Stimulated activated naive CD4-positive, alpha-beta T cell (primary cell): ENCODE data around the gene JAZF1.

ENCODE experiments used
- DNase-seq, 6 experiments: peaks; one replicate each; lab custom pipeline; 2025; lab: John Stamatoyannopoulos, UW

Gene JAZF1

DNA sequence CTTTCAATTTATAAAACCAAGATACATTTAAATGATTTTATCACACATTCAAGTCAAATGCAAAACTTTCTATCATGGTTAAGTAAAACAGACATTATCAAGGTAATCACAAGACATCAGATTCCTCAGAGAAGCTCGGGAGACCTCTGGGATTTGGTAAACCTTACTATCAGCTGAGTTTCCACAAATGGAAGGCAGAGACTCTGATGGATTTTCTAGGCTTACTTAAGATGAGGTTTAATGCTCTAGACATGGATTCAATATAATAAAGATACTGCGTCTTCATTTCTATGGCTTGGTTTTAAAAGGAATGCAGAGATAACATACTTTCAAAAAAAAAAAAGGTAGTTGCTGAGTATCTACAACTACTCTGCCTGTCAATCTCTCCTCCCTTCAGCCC is 171.7 kb downstream of the JAZF1 start:
- no peak for DNase-seq

DNA sequence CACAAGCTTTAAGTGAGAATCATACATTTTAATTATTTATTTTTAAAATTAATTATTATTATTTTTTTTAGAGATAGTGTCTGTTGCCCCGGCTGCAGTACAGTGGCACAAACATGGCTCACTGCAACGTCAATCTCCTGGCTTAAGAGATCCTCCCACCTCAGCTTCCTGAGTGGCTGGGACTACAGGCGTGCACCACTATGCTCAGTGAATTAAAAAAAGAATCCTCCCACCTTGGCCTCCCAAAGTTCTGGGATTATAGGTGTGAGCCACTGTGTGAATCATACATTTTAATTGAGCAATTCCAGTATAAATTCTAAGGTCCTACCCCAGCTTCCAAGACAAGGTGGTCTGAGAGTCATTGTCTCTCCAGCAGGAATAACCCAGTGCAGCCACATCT is 172.4 kb downstream of the JAZF1 start:
- no peak for DNase-seq

DNA sequence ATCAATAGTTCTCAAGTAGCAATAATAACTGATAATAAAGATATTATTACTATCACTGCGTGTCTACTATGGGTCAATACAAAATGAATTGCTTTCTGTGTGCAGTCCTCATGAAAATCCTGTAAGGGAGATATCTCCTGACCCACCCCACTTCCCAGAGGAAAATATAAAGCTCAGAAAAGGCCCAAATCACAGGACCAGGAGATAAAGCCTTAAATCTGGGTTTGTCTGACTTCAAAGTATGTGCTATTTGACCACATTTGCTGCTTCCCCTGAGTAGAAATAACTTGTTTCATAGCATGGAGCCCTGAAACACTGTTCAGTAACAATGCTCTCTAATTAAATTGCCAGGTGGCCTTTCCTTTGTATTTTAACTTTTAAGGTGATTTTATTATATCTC is 174.1 kb downstream of the JAZF1 start:
- no peak for DNase-seq

DNA sequence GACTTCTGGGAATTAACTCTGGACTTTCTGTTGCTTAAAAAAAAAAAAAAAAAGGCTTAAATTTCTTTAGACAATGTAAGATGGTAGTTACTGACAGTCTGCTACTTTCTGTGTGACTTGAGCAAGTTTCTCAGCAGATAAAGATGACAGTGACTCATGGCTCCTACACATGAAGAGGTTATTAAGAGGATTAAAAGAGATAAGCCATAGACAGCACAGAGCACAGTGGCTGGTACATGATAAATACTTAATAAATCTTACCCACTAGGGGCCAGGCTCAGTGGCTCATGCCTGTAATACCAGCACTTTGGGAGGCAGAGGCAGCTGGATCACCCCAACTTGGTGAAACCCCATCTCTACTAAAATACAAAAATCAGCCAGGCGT is 174.8 kb downstream of the JAZF1 start:
- no peak for DNase-seq

DNA sequence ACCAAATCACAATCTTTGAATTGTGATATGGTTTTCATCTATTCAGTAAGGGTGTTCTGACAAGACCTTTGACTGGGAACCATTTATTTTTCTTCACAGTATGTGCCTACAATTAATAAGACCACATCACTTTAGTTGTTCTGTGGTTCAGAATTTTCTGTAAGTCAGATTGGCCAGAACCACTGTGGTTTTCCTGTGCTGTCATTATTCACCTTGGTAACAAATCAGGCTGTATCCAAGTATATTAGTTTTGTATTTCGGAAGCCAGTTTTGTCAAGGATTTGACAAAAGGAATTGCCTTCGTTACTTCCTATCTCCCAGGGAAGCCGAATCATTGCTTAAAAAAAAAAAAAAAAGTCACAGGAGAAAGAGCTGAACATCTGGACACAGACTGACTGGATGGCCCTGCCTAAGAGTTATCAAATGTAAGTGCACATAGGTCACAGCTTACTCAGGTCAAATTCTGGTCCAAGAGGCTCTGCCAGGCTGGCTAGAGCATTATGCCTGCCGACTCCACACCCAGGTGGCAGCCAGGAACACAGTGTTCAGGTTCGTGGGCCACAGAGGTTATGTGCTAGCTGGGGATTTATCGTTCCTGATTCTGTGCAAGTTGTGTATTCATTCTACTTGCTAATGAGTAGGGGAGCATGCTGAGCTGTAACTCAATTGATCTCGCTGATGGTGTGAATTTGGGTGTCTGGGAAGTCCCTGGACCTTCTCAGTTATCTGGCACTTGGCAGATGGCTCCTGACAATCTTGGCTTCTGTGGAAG is 175.3 kb downstream of the JAZF1 start:
- DNase-seq: no peak

DNA sequence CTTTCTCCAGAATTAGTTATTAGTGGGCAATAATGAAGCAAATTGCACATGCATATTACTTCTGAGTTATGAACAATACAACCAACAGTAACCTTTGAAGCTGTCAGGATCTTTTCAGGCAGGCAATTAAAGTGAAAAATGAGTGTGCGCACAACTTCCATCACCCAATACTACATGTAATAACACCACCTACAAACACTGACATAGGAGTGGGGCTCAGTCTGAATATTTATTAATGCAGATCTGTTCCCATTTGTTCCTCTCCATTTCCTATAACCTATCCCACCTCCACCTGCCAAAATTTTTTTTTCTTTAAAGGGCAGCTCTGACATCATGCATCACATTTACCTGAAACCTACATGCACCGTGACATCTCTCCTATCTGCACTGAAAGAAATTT is 177.2 kb downstream of the JAZF1 start:
- no peak for DNase-seq

DNA sequence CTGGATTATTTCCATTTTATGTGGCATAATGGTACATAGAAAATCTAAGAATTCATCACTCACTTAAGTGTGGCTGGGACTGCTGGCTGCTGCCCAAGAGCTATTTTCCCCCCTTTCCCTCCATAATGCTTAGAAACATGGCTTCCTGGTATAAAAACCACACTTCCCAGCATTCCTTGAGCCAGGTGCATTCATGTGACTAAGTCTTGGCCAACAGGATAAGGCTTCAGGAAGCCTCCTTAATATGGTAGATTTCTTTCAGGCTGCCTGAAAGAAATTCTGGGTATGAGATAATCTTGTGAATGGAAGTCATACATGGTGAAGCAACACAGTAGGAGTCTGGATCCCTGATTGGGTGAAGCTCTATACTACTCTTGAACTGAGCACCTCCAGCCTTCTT is 178.0 kb downstream of the JAZF1 start:
- DNase-seq: no peak

DNA sequence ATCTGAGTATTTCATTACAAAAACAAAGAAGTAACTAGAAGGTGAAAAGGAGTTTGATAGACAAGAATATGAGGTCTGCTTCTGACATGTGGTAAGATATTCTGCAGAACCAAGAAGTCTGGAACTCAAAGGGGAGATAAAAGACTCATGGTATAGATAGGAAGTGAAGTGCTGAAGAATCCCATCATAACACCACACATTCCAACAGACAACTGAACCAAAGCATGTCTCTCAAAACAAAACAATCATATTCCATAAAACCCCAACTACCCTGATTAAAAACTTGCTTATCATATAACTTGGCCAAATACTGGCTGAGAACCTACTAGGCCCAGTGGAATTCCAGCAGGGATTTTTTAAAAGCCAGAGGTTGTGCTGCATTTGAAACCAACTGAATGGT is 178.7 kb downstream of the JAZF1 start:
- DNase-seq: no peak

DNA sequence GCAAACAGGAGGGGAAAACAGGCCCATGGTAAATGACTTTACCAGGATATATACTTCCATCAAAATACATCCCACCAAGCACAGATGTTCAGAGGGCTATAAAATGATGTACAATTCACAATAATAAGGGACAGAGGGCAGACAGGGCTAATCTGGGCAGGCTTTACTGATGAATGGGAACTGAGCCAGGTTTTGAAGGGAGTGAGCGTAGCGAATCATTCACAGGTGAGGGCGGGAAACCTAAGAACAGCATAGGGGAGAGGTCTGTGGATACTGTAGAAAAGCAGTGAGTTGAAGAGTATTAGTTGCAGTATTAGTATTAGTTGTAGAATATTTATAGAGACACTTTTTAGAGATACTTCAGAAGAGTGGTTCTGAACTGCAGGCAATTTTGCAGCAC is 180.8 kb downstream of the JAZF1 start:
- DNase-seq: no peak

DNA sequence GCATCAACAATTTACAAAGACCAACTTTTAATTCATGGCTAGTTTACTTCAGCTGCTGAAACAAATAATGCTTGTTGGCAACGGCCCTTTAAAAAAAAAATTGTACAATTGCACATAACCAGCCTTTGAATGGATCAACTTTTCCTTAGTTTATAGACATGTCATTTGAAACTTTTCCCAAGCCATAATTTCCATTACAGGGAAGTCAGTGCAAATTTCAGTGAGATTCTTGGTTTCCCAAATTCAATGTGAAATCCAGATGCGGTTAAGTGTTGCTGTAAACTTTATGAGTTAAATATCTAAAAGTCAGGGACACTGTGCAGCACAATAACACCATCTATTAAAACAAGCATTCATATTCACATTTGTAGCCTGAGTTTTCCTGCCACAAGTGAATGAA is 182.2 kb downstream of the JAZF1 start:
- no peak for DNase-seq

DNA sequence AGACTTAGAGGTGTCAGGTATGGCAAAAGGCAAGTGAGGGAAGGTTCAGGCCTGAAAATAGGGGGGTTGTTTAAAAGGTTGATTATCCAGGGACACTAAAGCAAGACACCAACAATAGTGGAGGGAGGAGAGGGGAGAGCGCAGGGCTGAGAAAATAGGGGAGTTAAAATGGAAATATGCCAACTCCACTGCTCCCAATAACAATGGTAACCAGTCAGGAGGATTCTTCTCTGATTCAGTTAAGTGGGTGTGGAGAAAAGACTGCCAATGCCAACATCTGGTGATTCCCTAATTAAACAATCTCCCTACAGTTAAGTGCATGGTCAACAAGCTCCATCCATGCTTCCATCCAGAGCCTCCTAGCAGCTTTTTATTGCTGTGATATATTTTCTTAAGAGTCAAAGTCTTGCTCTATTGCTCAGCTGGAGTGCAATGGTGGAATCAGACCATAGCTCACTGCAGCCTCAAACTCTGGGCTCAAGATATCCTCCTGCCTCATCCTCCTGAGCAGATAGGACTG is 183.3 kb downstream of the JAZF1 start:
- DNase-seq: no peak

DNA sequence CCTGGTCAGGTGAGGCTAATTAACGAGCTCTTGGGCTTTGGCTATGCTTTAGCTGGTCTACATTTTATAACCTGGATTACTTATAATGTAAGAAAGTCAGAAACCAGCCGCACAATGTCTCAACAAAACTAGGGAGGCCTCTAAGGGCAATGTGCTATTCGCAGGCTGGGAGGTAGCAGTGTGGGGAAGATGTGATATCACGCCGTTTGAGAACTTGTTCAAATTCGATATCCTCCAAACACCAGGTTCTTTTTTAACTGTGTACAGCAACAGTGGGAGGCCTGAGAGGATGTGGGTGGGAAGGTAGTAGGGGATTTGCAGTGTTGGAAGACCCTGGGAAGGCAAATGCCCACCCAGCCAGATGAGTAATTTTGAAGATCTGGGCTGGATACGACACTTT is 184.5 kb downstream of the JAZF1 start:
- DNase-seq: no peak

DNA sequence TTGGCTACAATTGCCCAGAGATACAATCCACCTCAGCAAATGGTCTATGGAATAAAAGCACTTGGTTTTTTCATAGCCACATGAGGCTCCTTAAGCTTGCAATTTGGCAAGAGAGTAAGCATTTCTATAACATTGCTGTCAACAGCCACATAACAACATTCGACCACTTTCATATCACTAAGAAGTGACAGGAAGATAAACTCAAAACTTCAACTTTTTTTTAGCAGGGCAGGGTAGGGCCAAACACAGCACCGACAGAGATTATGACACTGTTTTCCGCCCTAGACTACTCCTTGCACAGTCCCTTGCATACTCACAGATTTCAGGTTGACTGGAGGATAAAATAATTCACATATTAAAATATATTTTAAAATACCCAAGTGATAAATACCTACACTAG is 185.4 kb downstream of the JAZF1 start:
- DNase-seq: no peak

DNA sequence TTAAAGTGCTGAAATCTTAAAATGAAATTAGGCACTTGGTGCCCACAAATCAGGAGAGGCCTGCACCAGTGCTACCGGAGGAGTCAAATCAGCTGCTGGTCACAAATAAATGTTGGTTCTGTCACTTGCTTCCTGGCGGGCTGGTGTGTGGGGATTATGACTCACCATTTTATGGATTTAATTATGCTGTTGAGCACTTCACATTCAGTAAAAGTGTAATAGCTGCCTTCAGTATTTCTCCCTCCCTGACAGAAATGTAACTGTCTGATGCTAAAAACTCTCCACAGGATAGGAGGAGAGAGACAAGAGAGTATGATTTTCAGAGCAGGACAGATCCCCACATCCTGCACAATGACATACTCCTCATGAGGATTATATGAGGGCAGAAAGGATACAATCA is 186.0 kb downstream of the JAZF1 start:
- DNase-seq: no peak

DNA sequence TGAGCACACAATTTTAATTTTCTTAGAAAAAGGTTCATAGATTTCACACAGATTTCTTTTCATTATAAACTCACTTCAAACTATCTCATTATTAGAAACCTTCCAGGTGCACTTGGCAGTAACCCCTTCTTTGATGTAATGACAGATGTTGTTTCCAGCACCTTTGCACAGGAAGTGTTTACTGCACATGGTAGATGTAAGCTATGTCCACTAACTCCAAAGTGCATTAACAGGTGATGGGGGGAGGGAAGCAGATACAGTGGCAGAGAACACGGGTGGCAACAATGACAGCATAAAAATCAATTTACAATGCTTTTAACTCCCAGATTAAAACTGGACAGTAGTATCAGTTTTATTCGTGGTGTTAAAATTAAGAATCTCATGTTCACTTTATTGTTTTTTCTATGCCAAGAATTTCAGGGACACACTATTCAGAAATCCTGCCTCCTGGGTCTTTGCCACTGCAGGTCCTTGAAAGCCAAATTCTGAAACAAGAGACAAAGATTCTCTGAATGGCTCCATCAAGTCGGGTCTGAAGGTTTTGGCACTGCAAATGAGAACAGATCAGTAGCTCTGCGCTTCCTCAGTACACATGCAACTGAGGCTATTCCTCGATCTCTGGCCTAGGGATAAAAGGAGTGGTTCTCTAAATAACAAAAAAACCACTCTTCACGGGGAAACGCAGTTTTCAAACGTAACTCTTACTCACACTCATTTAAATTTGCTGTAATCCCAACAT is 187.7 kb downstream of the JAZF1 start:
- no peak for DNase-seq

DNA sequence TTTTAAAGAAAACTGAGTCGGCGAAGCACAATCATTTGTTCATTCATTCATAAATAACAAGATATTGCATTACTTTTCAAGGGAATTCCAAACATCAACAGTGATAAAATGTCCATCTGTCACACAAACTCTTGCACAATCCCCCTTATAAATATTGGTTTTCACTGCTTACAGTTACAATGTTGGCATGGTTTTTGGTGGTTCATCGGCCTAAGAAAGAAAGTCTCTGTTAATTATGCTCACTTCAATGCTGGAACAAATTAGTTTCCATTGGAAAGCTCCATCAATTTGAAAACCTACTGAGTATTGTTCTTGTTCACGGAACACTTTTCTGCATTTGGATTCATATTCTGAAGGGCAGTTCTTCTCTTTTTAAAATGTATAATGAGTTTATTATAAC is 188.5 kb downstream of the JAZF1 start:
- no peak for DNase-seq

DNA sequence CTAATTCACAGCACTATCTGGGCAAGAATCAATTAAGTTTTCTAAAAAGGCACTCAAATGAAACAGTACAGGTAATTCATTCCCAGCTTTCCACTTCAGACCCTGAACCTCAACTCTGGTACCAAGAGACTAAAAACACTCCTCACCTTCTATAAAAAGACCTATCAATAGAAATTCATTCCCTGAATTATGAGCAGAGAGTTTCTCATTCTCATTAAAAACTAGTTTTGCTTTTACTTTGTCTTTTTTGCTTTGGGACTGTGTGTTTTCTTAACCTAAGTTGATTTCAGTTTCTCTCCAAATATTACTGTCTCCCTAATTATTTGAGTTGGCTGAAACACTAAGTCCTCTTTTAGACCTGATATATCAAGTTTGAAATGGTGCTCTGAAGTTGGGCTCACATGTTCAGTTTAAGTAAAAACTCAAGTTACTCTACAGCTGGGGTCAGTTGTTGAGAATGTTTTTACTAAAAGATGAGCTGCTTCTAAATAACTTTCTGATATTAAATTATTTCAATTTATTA is 189.5 kb downstream of the JAZF1 start:
- DNase-seq: no peak

DNA sequence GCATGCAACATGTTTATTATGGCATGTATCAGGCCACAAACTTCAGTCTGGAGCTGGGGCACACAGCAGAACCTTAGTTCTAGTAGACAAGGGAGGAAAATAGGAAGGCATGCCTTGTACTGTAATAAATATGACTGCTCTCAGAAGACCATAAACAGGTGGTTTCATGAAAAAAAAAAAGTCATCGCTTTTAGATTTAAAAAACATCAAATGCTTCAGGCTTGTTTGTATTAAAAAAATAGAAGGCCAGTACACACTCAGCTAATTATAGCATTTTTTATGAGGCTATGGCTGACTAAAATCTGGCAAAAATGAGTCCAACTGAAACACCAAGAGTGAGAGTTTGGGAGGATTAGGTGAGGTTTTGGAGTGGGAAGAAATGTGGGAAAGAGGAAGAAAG is 204.1 kb downstream of the JAZF1 start:
- no peak for DNase-seq

DNA sequence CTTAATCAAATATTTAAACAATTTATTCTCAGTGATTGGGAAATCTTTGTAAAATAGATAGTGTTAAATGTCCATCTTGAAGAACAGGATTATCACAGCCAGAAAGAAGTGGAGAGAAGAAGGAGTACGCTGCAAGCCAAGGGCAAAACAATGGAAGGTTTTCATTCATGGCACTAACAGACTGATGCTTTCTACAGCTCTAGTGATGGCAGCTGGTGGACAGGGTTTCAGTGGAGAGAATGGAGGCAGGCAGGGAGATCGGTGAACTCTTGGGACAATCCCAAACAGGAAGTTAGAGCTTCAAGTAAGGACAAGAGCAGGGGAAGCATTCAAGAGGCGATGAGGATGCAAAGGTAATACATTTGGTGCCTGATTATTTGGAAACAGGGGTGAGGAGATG is 207.0 kb downstream of the JAZF1 start:
- DNase-seq: no peak

DNA sequence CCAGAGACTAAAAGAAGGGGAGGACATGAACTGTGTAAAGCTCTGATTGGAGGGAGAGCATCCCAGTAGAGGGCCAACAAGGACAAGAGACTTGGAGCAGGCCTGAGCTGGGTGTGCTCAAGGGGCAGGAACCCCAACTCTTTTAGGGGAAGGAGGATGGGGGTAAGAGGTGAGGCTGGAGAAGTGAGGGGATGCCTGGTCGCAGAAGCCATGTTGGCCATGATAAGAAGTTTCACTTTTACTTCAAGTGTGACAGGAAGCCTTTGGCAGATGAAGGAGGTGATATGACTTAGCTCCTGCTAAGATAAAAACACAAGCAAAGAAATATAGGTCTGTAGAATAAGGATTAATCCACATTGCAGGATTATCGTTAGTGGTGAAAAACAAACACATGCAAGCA is 208.3 kb downstream of the JAZF1 start:
- DNase-seq: peak in 3 of 6 experiments; percentile 12 to 61 (median 47)

DNA sequence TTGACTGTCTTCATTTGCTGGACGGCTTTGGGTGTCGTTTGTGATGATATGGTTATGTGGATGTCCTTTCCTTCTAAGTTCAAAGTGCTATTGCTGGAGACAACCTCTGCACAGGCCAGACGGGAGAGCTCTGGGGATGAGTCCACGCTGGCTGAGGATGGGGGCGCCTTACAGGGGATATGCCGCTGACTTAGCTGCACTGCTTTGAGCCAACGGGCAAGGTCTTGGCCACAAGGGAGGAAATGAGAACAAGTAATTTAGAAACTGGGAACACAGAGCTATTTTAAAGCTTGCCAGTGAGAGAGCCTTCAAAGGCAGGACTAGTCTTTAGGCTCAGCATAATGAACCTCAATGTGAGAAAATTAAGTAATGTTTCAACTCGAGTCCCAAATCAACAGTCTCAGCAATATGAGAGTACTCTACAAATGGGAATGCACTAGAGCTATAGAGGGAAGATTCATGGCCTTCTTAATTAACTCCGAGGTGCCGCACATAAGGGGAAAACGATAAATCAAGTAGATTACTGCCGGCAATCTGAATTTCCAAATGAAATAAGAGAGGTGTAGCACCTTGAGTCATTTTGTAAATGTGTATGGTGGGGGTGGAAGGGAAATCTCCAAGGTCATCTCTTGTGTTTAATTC is 209.3 kb downstream of the JAZF1 start:
- no peak for DNase-seq

DNA sequence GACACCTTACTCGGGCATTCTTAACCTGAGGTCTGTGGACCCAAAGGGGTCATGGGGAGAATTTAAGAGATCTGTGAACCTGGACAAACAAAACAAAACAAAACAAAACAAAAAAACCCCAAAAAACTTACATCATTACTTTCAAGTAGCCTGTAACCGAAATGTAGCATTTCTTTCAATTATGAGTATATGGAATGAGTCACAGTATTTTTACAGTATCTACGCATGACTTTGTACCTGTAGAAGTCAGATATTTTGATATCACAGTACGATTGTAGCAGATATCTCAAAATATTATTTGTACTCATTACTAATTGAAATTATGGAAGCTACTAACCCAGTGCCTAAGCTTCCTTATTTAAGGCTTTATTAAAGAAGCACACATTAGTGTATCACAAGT is 210.2 kb downstream of the JAZF1 start:
- no peak for DNase-seq

DNA sequence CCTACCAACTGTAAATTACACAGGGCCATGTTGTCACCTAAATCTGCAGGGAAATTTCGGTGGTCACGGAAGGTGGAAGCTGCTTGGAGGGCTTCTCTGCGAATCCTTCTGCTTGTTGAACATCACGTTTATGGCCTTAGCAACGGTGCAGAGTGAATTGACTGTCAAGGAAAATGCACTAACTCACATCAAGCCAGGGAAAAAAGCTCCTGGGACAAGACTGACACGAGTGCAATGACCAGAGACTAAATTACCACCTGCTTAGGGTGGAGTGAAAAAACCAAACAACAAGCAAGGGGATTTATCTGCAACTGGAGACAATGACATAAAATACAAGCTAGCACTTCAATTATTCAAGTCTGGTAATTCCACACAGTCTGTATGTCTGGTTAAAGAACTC is 211.2 kb downstream of the JAZF1 start:
- DNase-seq: no peak
